Mucosa of rectum (tissue), 2 donors: ENCODE results near the gene POLR2F.

Experiments used
- H3K27ac ChIP-seq, 2 donors: one replicate each; pipeline ENCODE4 v1.7.0; 2013; ENCODE audit warnings: inconsistent platforms in 2 of 2, low read depth in 2 of 2, low read length in 2 of 2
- H3K27me3 ChIP-seq, 2 donors: one replicate each; pipeline ENCODE4 v1.7.0; 2013; ENCODE audit warnings: low read length in 2 of 2; ENCODE audit not compliant: control insufficient read depth in 2 of 2, insufficient read depth in 2 of 2
- H3K36me3 ChIP-seq, 2 donors: one replicate each; pipeline ENCODE4 v1.7.0; 2013; ENCODE audit warnings: low read length in 2 of 2; ENCODE audit not compliant: control insufficient read depth in 2 of 2, insufficient read depth in 2 of 2
- H3K4me1 ChIP-seq, 2 donors: one replicate each; pipeline ENCODE4 v1.7.0; 2013; ENCODE audit warnings: low read length in 2 of 2, mild to moderate bottlenecking in 1 of 2; ENCODE audit not compliant: control insufficient read depth in 2 of 2, insufficient read depth in 2 of 2
- H3K4me3 ChIP-seq, 2 donors: one replicate each; pipeline ENCODE4 v1.7.0; 2013; ENCODE audit warnings: low read length in 2 of 2
- H3K9ac ChIP-seq, 2 donors: one replicate each; pipeline ENCODE4 v1.7.0; 2013; ENCODE audit warnings: low read length in 2 of 2, low read depth in 1 of 2, mild to moderate bottlenecking in 1 of 2
- H3K9me3 ChIP-seq, 2 donors: one replicate each; pipeline ENCODE4 v1.7.0; 2013; ENCODE audit warnings: low read length in 2 of 2; ENCODE audit not compliant: control insufficient read depth in 2 of 2
- donor health status: healthy.
- donor health status: Normal muscosa, but diverticular disease.

Gene POLR2F

DNA sequence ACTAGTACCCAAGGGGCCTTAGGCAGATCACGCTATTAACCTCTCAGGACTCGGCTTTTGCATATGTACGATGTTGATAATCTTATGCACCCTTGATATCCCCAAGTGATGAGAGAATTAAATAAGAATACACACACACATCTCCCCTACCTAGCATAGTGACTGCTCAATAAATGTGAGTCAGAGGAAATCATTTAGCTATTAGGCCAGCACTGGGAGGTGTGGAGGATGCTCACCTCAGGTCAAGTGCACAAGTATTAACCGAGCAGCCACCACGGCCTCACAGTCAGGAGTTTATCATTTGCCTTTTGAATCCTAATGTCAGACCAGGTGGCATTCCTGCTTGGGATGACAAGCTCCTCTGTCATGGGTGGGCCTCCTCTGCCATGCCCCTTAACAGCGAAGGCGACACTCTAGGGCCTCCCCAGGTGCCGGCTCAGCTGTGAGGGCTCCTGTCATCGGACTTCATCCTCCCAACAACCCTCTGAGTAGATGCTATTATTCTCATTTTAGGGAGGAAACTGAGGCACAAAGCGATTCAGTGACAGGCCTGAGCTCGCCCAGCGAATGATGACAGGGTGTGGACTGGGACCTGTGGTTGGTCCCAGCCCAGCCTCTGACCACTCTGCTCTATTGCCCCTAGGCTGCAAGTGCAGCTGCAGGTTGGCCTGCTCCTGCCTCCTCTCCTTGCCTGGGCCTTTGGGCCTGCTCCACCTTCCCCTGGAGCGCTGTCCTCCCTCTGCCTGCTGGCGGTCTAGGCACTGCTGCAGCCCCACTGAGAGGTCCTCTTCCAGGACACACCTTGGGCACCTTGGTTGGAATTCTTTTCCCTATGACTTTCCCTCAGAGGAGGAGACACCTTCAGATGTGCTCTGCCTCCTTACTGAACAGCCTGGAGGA lies 35.9 kb downstream of the POLR2F start:
- Histone ChIP-seq H3K9ac (no peak overlapping the region), H3K9me3 (no peaks in the 10 kb centered on the region), H3K4me1 (no peaks in the 10 kb centered on the region), H3K27me3 (no peaks in the 10 kb centered on the region), H3K4me3 (no peak overlapping the region), H3K36me3 (no peaks in the 10 kb centered on the region), H3K27ac (no peak overlapping the region)

DNA sequence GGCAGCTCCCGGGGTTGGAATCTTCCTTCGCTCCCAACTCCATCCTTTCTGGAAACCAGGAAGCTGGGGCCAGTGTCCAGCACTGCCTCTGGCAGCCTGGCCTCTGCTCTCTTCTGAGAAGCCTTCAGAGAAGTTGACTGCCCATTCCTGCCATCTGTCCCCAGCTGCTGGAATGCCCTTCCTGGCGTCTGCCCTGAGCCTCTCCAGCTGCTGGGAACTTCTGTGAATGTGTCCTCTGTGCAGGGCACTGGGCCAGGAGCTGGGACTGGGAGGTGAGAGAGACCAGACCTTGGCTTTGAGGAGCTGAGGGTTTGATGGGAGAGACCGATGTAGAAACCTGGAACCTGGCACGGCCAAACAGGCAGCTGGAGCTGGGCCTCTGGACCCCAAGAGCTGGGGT lies 36.8 kb downstream of the POLR2F start:
- no peak overlapping the region for H3K27ac ChIP-seq
- H3K4me3 ChIP-seq: no peak overlapping the region
- H3K27me3 ChIP-seq: no peaks in the 10 kb centered on the region
- no peaks in the 10 kb centered on the region for H3K36me3 ChIP-seq
- H3K9ac ChIP-seq: no peak overlapping the region
- no peaks in the 10 kb centered on the region for H3K9me3 ChIP-seq
- H3K4me1 ChIP-seq: no peaks in the 10 kb centered on the region

DNA sequence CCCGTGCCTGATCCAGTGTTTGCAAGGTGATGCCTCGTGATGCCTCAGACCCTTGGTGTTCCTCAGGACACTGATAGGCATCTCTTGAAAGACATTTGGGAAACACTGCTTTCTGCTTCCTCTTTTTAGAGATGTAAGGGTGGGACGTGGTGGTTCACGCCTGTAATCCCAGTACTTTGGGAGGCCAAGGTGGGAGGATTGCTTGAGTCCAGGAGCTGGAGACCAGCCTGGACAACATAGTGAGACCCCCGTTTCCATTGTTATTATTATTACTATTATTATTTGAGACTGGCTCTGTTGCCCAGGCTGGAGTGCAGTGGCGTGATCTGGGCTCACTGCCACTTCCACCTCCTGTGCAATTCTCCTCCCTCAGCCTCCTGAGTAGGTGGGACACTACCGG lies 37.4 kb downstream of the POLR2F start:
- Histone ChIP-seq H3K9me3 (no peaks in the 10 kb centered on the region), H3K27ac (no peak overlapping the region), H3K36me3 (no peaks in the 10 kb centered on the region), H3K9ac (no peak overlapping the region), H3K27me3 (no peaks in the 10 kb centered on the region), H3K4me3 (no peak overlapping the region), H3K4me1 (no peaks in the 10 kb centered on the region)

DNA sequence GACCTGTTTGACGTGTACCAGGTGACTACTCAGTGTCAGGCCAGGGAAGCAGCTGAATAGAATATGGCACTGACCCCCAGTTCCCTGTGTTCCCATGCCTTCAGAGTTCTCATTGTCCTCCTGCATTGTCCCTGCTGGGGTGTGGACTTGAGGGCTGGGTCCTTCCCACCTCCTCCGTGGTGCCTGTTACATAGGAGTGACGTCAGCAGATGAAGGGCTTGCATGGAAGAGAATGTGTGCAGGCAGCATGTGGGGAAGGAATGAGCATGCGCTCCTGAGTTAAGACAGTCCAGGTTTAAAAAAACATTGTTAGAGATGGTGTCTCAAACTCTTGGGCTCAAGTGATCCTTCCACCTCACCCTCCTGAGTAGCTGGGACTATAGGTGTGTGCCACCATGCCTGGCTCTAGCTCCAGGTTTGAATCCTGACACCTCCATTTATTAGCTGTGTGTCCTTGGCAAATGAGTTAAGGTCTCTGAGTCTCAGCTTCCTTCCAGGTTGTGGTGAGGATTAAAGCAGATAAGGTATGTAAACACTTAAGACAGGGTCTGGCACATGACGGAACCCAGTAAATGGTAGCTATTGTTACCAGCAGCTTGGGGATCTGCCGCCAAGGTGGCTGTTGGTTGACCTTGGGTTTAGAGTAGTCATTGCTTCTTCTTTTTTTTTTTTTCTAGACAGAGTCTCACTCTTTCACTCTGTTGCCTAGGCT lies 38.4 kb downstream of the POLR2F start:
- no peaks in the 10 kb centered on the region for H3K9me3 ChIP-seq
- H3K27me3 ChIP-seq: no peaks in the 10 kb centered on the region
- no peaks in the 10 kb centered on the region for H3K36me3 ChIP-seq
- H3K27ac ChIP-seq: no peak overlapping the region
- H3K9ac ChIP-seq: no peak overlapping the region
- no peak overlapping the region for H3K4me3 ChIP-seq
- H3K4me1 ChIP-seq: no peaks in the 10 kb centered on the region

DNA sequence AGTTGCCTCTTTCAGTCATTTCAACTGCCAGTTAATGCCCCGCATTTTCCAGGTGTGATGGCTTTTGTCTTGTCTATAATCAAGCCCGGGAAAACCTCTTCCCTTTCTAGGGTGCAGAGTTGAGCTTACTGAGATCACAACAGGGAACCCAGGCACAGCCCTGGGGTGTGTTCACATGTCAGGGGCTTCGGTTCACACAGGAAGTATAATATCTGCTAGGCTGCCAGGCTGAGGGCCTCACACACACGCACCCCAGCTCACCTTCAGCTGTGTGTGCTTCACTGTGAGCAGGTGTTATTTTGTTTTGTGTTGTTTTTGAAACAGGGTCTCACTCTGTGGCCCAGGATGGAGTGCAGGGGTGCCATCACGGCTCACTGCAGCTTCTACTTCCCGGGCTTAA lies 40.5 kb downstream of the POLR2F start:
- H3K27ac ChIP-seq: no peak overlapping the region
- H3K9ac ChIP-seq: no peak overlapping the region
- no peaks in the 10 kb centered on the region for H3K36me3 ChIP-seq
- no peaks in the 10 kb centered on the region for H3K4me1 ChIP-seq
- H3K4me3 ChIP-seq: no peak overlapping the region
- no peaks in the 10 kb centered on the region for H3K27me3 ChIP-seq
- no peaks in the 10 kb centered on the region for H3K9me3 ChIP-seq

DNA sequence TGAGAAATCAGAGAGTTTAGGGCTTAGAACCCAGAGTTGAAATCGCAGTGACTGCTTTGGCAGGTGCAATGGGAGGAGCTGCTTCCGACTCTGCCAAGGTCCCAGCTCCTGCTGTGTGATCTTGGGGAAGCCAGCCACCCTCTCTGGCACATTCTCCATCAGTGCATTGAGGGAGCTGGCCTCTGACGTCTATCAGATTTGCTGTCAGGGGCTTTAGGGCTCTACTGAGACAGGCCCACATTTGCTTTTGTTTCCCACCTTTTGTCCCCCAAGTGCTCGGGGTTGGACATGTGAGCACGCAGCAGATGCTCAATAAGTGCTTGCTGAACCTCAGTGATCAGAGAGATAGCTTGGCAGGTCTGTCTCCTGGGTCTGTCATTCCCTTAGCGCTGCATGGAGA lies 41.5 kb downstream of the POLR2F start:
- H3K4me1 ChIP-seq: no peaks in the 10 kb centered on the region

DNA sequence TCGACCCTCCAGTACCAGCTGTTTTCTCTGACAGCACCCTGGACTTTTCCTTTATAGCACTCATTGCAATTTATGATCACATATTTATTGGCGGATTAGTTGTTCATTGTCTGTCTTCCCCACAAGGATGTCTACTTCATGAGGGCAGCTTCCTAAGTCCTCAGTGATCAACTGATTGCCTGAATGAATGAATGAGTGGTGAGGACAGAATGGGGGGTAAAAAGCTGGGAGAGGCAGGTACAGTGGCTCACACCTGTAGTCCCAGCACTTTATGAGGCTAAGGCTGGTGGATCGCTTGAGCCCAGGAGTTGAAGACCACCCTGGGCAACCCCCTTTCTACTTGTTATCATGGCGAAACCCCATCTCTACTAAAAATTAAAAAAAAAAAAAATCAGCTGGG lies 42.0 kb downstream of the POLR2F start:
- H3K27me3 ChIP-seq: no peaks in the 10 kb centered on the region
- H3K4me1 ChIP-seq: no peaks in the 10 kb centered on the region
- no peak overlapping the region for H3K4me3 ChIP-seq
- H3K9ac ChIP-seq: no peak overlapping the region
- H3K9me3 ChIP-seq: no peaks in the 10 kb centered on the region
- H3K36me3 ChIP-seq: no peaks in the 10 kb centered on the region
- no peak overlapping the region for H3K27ac ChIP-seq

More for the DNA sequence above, 41.5 kb downstream of the POLR2F start:
- Histone ChIP-seq H3K27ac (no peak overlapping the region), H3K9me3 (no peaks in the 10 kb centered on the region), H3K36me3 (no peaks in the 10 kb centered on the region), H3K27me3 (no peaks in the 10 kb centered on the region), H3K4me3 (no peak overlapping the region), H3K9ac (no peak overlapping the region)

DNA sequence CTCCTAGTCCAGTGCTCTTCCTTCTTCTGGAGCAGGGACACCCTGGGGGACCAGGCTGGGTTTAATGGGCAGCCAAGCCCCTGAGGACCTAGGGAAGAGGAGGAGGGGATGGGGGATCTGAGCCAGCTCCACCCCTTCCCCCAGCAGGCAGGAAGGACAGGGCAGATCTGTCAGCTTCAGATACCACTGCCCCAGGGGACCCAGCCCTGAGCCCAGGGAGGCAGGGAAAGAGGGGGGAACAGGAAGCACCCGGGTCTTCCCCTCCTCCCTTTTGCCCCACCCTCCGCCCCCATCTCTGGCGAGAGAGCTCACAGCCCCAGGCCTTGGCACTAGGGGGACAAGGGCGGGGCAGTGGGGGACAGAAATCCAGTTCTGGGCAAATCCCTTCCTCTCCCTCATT lies 42.6 kb downstream of the POLR2F start:
- Histone ChIP-seq H3K27me3 (no peaks in the 10 kb centered on the region), H3K9me3 (no peaks in the 10 kb centered on the region), H3K4me1 (no peaks in the 10 kb centered on the region), H3K4me3 (no peak overlapping the region), H3K36me3 (no peaks in the 10 kb centered on the region), H3K27ac (no peak overlapping the region), H3K9ac (no peak overlapping the region)

DNA sequence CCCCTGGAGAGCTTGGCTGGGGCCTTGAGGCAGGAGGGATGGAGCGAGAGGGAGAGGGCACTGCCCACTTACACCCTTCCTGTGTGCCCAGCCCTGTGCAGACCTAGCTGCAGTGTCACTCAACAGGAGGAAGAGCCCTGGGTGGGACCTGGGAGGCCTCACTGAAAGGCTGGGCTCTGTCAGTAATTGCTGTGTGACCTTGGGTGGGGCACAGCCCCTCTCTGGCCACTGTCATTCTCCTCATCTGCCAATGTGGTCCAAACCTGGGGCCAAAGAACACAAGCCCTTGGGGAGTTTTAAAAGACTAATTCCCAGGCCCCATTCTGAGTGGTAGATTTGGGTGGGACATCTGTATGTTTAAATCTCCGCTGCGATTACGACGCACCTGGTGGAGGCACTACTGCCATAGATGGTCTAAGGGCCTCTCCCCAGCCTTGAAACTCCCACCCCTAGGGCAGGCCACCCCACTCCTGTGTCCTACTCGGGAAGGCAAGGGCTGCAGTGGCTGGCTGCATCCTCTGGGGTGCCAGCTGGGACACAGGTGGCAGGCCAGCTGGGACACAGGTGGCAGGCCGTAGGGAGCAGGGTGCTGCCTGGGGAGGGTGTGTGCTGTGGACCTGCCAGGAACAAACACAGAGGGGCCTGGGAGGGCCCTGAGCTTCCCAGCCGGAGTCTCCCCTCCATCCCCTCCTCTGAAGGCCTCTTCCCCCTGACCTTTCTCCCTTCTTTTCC lies 43.2 kb downstream of the POLR2F start:
- Histone ChIP-seq H3K4me3 (no peak overlapping the region), H3K9me3 (no peaks in the 10 kb centered on the region), H3K36me3 (no peaks in the 10 kb centered on the region), H3K27ac (no peak overlapping the region), H3K9ac (no peak overlapping the region), H3K27me3 (no peaks in the 10 kb centered on the region), H3K4me1 (no peaks in the 10 kb centered on the region)

DNA sequence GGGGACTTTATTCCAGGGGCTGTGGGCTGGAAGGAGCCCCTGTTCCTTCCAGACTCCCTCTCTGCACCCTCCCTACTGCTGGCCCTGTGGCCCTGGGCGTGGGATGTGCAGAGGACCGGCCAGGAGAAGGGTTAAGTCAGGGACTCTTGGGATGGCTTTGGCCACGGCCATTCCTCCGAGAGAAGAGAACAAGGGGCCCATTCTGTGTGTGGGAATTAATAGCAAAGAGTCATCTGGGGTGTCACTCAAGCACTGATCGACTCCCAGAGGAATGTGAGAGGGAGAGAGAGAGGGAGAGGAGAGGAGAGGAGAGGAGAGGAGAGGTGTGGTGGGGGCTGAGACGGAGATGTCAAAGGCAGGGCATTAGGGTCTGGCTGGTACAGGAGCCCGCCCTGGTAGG lies 45.0 kb downstream of the POLR2F start:
- Histone ChIP-seq H3K27ac (no peak overlapping the region), H3K4me1 (no peaks in the 10 kb centered on the region), H3K4me3 (no peak overlapping the region), H3K9ac (no peak overlapping the region), H3K27me3 (no peaks in the 10 kb centered on the region), H3K36me3 (no peaks in the 10 kb centered on the region), H3K9me3 (no peaks in the 10 kb centered on the region)
